Bronchial epithelial cell (primary cell): ENCODE results near the gene PTGES2. TPM values are rescaled to one million over a fixed set of nuclear protein-coding genes. Genes with fewer than 3 reads are reported as not detected.

Source experiments
- DNase-seq: peaks from one replicate; pipeline ENCODE4 v3.0.0-alpha.2; 2010; ENCODE audit warnings: low read depth
- FAIRE-seq: peaks from 2 replicates; lab custom pipeline; 2011; peaks lifted over from hg19 to GRCh38; lab: Jason Lieb, UNC
- H3K27me3 ChIP-seq: 2 replicates; pipeline ENCODE4 v1.5.1; 2011; ENCODE audit warnings: low read length; ENCODE audit not compliant: control insufficient read depth, insufficient read depth
- H3K36me3 ChIP-seq: 2 replicates; pipeline ENCODE4 v1.5.1; 2011; ENCODE audit warnings: low read length; ENCODE audit not compliant: control insufficient read depth, insufficient read depth
- H3K4me3 ChIP-seq: 2 replicates; pipeline ENCODE4 v1.5.1; 2011; ENCODE audit warnings: mild to moderate bottlenecking, low read depth, low read length, control low read depth
- CTCF ChIP-seq: IDR thresholded peaks from 2 replicates; pipeline ENCODE4 v1.5.1; 2011; ENCODE audit warnings: mild to moderate bottlenecking, moderate library complexity, low read length, control low read depth, inconsistent platforms; ENCODE audit not compliant: insufficient read depth, severe bottlenecking
- total RNA-seq: library from RNA; depleted of rRNA; stranded (reverse); fragments of >200 nt; gene quantifications from 2 replicates; pipeline ENCODE4 v1.2.1, GENCODE V29; 2014

Gene PTGES2
- total RNA-seq, 1 donor from 2014 or later, result 130 TPM

- no peak for TF ChIP-seq CTCF
- no peak overlapping the region for H3K4me3 ChIP-seq
- FAIRE-seq, result no peak
These were observed 15.1 kb upstream of the PTGES2 start for GRCh38 chr9:128142596-128142995.

GRCh38 chr9:128142061-128142460, 14.5 kb upstream of the PTGES2 start:
- no peak for TF ChIP-seq CTCF
- FAIRE-seq, result no peak
- no peak for DNase-seq
- Histone ChIP-seq H3K36me3 (no peaks in the 10 kb centered on the region), H3K27me3 (no peaks in the 10 kb centered on the region), H3K4me3 (no peak overlapping the region)

More at GRCh38 chr9:128142596-128142995, 15.1 kb upstream of the PTGES2 start:
- no peaks in the 10 kb centered on the region for H3K36me3 ChIP-seq
- no peaks in the 10 kb centered on the region for H3K27me3 ChIP-seq
- no peak for DNase-seq

- FAIRE-seq, result no peak
These were observed 14.1 kb upstream of the PTGES2 start for GRCh38 chr9:128141604-128142003.

DNA sequence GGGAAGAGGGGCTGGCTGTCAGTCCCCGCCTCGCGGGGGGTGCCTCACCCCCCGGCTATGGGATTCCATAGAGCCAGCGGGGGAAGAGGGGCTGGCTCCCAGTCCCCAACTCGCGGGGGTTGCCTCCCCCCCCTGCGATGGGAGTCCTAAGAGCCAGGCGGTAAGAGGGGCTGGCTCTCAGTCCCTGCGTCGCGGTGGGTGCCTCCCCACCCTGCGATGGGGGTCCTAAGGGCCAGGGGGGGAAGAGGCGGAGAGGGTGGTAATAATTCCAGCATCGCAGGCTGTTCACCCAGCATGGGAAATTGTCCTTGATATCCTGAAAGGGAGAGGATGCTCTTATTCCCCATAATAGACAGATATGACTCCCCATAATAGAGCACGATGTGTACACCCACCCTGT, 12.1 kb upstream of the PTGES2 start:
- DNase-seq, result no peak
- TF ChIP-seq CTCF, result no peak
- Histone ChIP-seq H3K27me3 (no peaks in the 10 kb centered on the region), H3K4me3 (no peak overlapping the region), H3K36me3 (no peaks in the 10 kb centered on the region)
- no peak for FAIRE-seq

More at GRCh38 chr9:128141604-128142003, 14.1 kb upstream of the PTGES2 start:
- H3K4me3 ChIP-seq, result no peak overlapping the region
- no peaks in the 10 kb centered on the region for H3K27me3 ChIP-seq
- TF ChIP-seq CTCF, result no peak
- no peaks in the 10 kb centered on the region for H3K36me3 ChIP-seq
- no peak for DNase-seq

DNA sequence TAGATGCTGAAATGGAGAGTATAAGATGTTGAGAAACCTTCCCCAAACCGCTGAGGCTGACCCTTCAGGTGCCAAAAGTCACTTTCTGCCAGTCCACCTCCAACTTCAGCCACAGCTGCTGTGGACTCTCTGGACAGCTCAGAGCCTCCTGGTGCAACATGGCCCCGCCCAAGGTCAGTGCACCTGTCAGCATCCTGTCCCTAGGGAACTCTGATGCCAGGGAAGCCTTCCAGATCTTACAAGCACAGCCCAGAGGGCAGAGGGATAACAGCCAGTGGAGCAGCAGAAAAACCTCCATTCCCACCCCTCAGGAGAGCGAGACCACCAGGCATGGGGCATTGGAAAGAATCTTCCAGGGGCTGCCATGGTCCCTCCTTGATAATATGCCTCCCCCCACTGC, 10.5 kb upstream of the PTGES2 start:
- TF ChIP-seq CTCF, result no peak
- H3K36me3 ChIP-seq, result no peaks in the 10 kb centered on the region
- no peak for DNase-seq
- no peaks in the 10 kb centered on the region for H3K27me3 ChIP-seq
- no peak overlapping the region for H3K4me3 ChIP-seq
- no peak for FAIRE-seq
